ENCODE measurements around the gene TSPAN3.

The TSPAN3 gene

DNA sequence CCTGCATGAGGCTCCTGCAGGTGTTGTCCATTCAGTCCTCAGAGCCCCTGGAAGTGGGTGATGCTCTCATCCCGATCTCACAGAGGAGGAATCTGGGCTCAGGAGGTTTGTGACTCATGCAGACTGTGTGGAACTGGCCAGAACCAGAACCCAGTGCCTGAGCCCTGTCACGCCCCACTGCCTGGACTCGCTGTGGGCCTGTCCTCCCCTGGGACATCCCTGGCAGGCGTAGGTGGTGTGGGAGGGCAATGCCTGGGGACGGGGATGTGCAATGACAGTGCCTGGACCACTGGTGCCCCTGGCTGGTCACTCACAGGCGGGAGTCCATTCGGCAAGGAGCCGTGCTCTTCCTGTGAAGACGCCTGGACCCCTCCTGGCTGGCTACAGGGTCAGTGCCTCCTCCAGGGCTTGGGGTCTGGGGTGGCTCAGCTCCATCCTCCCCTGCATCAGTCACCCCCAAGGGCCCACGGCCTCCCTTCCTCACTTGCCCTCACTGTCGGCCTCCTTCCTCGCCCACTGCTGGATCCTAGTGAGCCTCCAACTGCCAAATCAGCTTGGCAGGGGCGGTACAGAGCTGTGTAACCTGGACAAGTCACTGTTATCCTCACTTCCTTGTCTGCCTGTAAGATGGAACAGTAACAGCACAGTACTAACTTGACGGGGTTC, 61.1 kb downstream of the TSPAN3 start:
- DNase-seq (ENCODE audit: low read depth), result no peak

DNA sequence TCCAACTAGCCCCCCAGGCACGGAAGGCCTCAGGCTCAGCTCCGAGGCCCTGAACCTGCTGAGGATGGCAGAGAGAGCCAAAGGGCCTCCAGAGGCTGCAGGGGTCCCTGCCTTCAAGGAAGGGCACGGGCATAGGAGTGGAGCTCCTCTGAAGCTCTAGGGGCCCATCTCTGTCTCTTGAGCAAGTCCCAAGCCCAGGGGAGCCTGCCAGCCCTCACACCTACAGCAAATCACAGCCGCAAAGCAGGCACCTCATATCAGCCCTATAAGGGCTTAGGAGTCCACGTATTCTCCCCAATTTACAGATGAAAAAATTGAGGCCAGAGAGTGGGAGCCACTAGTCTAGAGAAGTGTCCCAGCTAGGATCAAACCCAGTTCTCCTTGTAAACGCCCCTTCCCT, 61.7 kb downstream of the TSPAN3 start:
- DNase-seq (ENCODE audit: low read depth), result no peak

DNA sequence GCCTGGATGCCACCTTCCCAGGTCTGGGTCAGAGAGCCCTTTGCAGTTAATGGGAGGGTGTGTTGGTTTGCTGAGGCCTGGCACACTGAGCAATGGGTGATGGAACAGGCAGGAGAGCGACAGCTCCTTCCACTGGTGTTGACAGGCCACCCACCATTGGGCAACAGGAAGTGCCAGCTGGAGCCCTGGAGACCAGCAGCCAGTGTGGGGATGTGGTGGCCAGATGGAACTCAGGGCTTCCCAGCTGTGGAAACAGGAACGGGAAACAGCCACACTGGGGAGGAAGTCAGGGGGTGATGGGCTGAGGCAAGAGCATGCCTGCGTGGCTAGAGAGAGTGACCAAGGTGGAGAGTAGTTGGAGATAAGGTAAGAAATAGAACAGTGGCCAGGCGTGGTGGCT, 66.7 kb downstream of the TSPAN3 start:
- DNase-seq (ENCODE audit: low read depth), result no peak

- DNase-seq (ENCODE audit: low read depth), result peak; percentile 49
Measured at GRCh38 chr15:77002954-77003912, 67.7 kb downstream of the TSPAN3 start.

- no peak for DNase-seq (ENCODE audit: low read depth)
Measured at GRCh38 chr15:77002436-77002835, 68.5 kb downstream of the TSPAN3 start.

DNA sequence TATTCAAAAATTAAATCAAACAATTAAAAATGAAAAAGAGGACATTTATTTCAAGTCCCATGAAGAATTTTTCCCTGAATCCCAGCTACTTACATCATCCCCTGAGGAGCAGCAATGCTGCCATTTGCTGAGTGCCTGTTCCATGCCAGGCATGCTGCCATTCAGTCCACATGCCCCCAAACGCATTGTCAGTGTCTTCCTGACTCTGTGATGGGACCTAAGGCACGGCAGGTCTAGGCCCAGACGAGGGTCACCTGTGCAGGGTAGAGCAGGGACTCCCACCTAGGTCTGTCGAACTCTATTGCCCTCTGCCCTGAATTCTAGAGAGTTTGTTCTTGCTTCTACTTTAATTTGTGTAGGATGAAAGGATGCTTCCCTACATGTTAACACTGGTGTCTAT, 68.9 kb downstream of the TSPAN3 start:
- no peak for DNase-seq (ENCODE audit: low read depth)

GRCh38 chr15:77001351-77001750, 69.6 kb downstream of the TSPAN3 start:
- DNase-seq (ENCODE audit: low read depth), result no peak

GRCh38 chr15:76999996-77000395, 70.9 kb downstream of the TSPAN3 start:
- no peak for DNase-seq (ENCODE audit: low read depth)

DNA sequence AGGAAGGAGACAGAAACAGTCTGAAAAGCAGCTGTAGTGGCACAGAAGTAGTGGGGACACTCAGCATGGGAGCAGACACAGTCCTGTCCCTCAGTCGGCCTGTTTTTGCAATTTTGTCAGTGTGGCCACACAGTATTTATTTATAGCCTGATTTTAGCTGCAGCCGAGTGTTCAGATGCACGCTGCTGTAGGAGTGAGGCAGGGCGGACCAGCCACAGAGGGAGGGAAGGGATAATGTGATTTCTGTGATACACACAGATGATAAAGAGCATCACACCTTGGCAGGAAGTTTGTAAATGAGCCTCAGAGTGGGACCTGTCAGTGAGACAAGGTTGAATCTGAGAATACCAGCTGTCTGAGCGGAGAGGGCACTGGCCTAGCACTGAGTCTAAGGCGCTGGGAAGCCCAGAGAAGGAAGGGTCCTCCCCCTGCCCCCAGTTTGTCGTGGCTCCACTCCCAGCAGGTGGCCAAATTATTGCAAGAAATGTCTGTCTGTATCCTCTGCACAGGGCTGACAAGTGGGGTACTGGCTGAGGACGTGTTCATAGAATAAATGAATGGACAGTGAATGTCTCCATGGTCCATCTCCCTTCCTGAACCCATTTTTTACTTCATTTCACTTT, 72.1 kb downstream of the TSPAN3 start:
- DNase-seq (ENCODE audit: low read depth), result no peak

DNA sequence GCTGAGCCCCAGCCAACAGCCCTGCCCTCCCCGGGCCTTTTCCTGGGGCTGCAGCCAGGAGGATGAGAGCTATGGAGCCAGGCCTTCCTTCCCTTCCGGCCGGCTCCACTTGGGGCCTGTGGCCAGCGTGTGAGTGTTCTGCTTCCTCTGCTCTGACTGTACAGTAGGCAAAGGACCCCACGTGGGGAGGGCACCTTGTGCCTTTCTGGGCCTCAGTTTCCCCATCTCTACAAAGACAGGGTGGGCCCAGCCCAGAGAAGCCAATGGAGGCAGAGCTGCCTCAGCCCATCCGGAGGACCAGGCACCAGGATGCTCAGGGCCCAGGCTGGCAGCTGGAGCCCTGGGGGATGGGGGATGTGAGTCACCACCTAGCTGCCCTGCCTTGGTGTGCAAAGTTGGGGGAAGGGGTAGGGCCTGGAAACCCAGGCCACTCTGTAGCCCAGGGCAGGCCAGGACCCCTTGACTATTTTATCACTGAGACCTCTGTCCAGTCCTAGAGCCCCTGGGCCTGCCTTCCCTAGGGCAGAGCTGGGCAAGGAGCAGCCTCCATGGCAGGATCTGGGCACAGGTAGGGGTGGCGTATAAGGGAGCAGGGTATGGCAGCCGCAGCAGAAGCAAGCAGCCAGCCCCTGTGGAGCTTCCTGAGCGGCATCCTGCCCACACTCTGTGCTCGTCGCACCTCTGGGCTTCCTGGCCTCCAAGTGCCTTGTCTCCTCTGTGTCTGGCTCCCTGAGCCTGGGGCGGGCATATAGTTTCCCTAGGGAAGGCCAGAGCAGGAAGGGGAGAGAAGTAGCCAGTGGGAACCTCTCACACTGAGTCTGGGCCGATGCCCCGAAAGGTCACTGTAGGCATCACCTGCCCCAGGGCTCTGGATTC, 74.1 kb downstream of the TSPAN3 start:
- peak; percentile 50 for DNase-seq (ENCODE audit: low read depth)

DNA sequence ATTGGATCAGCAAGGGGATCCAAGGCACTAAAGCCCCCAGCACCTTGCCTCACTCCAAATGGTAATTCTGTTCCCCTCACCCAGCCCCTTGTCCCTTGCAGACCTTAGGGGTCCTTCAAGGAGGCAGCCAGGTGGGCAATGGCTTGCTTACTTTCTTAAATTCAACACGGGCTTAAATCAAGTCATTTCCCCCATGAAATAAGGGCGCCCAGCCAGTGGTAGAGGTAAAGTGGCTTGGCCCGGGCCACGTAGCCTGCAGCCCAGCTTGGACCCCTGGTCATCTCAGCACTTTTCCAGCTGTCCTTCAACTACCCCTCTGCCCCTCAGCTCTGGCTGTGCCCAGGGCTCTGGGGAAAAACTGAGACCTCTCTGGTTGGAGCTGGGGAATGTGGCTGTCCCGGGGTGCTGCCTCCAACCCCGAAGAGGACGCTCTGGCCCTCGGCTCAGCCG, 74.8 kb downstream of the TSPAN3 start:
- no peak for DNase-seq (ENCODE audit: low read depth)

GRCh38 chr15:76994971-76995945, 75.7 kb downstream of the TSPAN3 start, which contains the start of gene PSTPIP1:
PSTPIP1 (plus strand) TSS chr15:76995126; CDS start chr15:76995574, 448 bp downstream.
- DNase-seq (ENCODE audit: low read depth), result peak; percentile 50

- DNase-seq (ENCODE audit: low read depth), result no peak
Measured at GRCh38 chr15:76994496-76994895, 76.4 kb downstream of the TSPAN3 start.

- peak; percentile 44 for DNase-seq (ENCODE audit: low read depth)
Measured at GRCh38 chr15:76994001-76994400, 76.9 kb downstream of the TSPAN3 start.

- DNase-seq (ENCODE audit: low read depth), result no peak
Measured at GRCh38 chr15:76993114-76993725, 77.7 kb downstream of the TSPAN3 start.

GRCh38 chr15:76991741-76992645, 78.9 kb downstream of the TSPAN3 start:
- DNase-seq (ENCODE audit: low read depth), result no peak
